Measurements from ENCODE around the gene RNU5D-1. TPM values are rescaled to one million over a fixed set of nuclear protein-coding genes. Genes with fewer than 3 reads are reported as not detected.

Gene RNU5D-1
- total RNA-seq (ENCODE audit: low replicate concordance): not detected in 2 replicates

DNA sequence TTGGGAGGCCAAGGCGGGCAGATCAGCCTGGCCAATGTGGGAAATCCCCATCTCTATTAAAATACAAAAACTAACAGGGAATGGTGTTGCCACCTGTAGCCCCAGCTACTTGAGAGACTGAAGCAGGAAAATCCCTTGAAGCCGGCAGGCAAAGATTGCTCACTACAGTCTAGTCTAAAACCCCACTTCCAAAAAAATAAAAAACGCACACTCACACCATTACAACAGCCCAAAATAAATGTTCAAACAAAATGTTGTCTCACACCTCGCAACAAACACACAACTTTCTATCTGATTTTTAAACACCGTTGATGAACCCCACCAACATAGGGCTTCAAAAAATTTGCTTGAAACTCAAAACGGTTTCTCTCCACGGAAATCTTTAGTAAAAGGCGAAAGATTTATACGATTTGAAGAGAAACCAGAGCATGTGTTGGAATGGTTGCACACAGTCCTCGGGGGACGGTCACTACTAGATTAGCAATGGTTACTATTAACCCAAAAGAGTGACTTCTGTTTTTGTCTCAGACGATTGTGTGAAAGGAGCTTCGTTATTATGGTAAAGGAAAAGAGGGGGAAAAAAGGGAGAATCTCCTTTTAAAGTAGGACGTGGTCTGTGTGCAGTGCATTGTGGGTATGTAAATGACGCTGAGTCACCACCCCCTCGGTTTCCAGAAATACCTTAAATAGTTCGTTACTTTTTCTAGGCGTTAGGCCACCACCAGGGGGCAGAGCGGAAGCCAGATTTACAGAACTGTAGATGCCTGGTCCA lies at the start of gene RNU5D-1:
TSS of gene RNU5D-1 (minus strand) at position 430 of the 772 bp plus-strand sequence.

DNA sequence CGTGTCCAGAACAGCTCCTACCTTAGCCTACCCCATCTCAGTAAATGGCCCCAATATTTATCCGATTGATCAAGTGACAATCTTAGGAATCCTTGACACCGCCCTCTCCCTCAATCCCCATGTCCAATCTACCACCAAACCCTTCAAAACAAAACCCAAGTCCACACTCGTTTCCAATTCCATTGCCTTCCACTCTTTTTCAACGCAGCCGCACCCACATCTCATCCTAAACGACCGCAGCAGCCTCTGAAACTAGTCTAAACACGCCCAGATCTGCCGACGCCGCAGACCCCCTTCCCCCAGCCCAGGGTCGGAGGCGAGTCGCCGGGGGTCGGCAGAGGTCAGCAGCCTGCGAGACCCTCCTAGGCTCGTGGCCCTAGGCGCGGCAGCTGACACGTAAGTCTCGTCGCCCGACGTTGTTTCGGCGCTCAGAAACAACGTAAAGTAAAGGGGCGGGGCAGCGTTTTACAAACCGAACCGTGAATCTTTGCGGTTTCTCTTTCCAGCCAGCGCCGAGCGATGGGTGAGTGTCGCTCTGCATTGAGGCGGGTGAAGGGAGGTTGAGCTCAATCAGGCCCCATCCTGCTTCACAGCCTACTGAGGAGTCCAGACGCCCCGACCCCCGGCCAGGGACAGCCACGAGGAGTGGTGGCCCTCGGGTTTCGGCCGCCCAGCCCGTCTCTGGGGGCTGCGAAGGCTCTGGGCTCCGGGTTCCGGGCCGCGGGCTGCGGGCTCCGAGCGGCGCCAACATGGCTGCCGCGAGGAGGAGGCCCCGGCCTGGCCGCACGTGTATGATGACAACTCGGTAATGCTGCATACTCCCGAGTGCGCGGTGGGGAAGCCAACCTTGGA lies 44.3 kb upstream of the RNU5D-1 start, which contains the start of gene RPS8:
TSS of gene RPS8 (plus strand) at position 463 of the 852 bp plus-strand sequence. CDS start at position 520, 57 bp downstream.

DNA sequence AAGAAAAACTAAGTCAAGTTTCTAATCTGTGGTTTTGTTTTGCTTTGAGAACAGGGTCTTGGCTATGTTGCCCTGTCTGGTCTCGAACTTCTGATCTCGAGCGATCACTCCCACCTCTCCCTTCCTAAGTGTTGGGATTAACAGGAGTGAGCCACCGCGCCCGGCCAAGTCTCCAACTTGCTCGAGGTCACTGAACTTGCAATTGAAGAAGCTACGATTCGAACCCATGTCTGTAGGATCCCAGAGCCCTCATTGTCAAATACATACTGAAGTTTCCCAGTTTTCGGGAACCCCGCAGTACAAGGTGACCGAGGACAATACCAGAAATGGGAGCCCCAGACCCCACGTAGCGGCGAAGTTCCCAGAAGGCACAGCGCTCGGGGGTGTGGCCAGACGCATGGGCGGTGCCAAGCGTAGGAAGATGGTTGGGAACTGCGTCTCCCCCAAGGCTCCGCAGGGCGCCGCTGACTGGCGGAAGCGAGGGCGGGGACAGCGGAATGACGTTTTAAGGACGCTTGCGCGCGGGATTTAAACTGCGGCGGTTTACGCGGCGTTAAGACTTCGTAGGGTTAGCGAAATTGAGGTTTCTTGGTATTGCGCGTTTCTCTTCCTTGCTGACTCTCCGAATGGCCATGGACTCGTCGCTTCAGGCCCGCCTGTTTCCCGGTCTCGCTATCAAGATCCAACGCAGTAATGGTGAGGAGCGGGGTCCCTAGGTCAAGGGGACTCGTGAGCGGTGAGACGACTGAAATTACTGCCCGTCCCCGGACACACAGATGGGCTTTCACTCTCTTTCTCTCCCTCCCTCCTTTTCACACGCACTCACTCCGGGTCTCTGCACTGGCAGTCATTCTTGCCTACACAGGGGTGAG lies 8.6 kb upstream of the RNU5D-1 start, which contains the start of gene KIF2C:
TSS of gene KIF2C (plus strand) at position 531 of the 872 bp plus-strand sequence. CDS start at position 627, 96 bp downstream.

Other genes starting within 250 kb of the RNU5D-1 start
- 3.4 and 5.0 TPM in 2 replicates for gene TMEM53, start 56.7 kb downstream of the RNU5D-1 start, total RNA-seq (ENCODE audit: low replicate concordance)
- 0.60 and 3.5 TPM in 2 replicates for gene ARMH1, start 56.5 kb downstream of the RNU5D-1 start, total RNA-seq (ENCODE audit: low replicate concordance)
- 1.8 and 10.5 TPM in 2 replicates for gene KIF2C, start 8.7 kb upstream of the RNU5D-1 start, total RNA-seq (ENCODE audit: low replicate concordance)
- 1,788 and 2,125 TPM in 2 replicates for gene RPS8, start 44.4 kb upstream of the RNU5D-1 start, total RNA-seq (ENCODE audit: low replicate concordance)
- 0.08 TPM in 1 of 2 replicates, not detected in the other for gene BEST4, start 57.0 kb upstream of the RNU5D-1 start, total RNA-seq (ENCODE audit: low replicate concordance)
- 14.0 and 43.7 TPM in 2 replicates for gene PLK3, start 69.2 kb upstream of the RNU5D-1 start, total RNA-seq (ENCODE audit: low replicate concordance)
- gene DYNLT4, start 76.2 kb upstream of the RNU5D-1 start, total RNA-seq (ENCODE audit: low replicate concordance): 0.45 TPM in 1 of 2 replicates, not detected in the other
- gene BTBD19, start 77.4 kb upstream of the RNU5D-1 start, total RNA-seq (ENCODE audit: low replicate concordance): 4.7 and 7.5 TPM in 2 replicates
- gene PTCH2, start 112.1 kb upstream of the RNU5D-1 start, total RNA-seq (ENCODE audit: low replicate concordance): 0.38 TPM in 1 of 2 replicates, not detected in the other

All from smooth muscle cell of the coronary artery (primary cell).